ENCODE data around the gene DPYSL4. TPM values are rescaled to one million over a fixed set of nuclear protein-coding genes. Genes with fewer than 3 reads are reported as not detected.

DPYSL4 gene
- total RNA-seq, 3 donors from 2014 or later (not counting 1 experiment from before 2014, with no cell fraction given) = 0.40 to 1.3 (median 1.0) TPM

- Histone ChIP-seq H3K4me3 (ENCODE audit: low read length) (no peak overlapping the region), H3K4me1 (ENCODE audit: control insufficient read depth, insufficient read depth, low read length) (peaks cover 15% of the 10 kb centered on the region), H3K9me3 (ENCODE audit: control insufficient read depth, insufficient read depth, low read length) (no peaks in the 10 kb centered on the region), H3K27me3 (ENCODE audit: control insufficient read depth, insufficient read depth, low read length) (peaks cover 18% of the 10 kb centered on the region), H3K36me3 (ENCODE audit: control insufficient read depth, insufficient read depth, low read length) (no peaks in the 10 kb centered on the region), H3K27ac (ENCODE audit: low read length) (no peak overlapping the region)
- TF ChIP-seq CTCF (IDR thresholded peaks at IDR 0.05) = no peak
- WGBS (ENCODE audit: insufficient coverage) = 88% methylated on average over 7 of the region's 7 CpGs
- Mint-ChIP-seq H3K27ac (no peak overlapping the region), H3K4me3 (no peak overlapping the region), H3K36me3 (no peaks in the 10 kb centered on the region), H3K4me1 (peaks cover 0 to 5% of the 10 kb centered on the region in 2 donors), H3K9me3 (no peaks in the 10 kb centered on the region), H3K27me3 (ENCODE audit: low read depth in 2 of 2) (peaks cover 29 to 31% of the 10 kb centered on the region in 2 donors)
- intact Hi-C loops (cut with micrococcal nuclease) = no loop called here
- no peak for ATAC-seq
- no peak for DNase-seq
Observed at GRCh38 chr10:132182591-132182990, 4.2 kb upstream of the DPYSL4 start.

GRCh38 chr10:132183046-132183445 is 3.7 kb upstream of the DPYSL4 start:
- Mint-ChIP-seq H3K4me3 (no peak overlapping the region), H3K36me3 (no peaks in the 10 kb centered on the region), H3K4me1 (peaks cover 0 to 8% of the 10 kb centered on the region in 2 donors), H3K27ac (no peak overlapping the region), H3K27me3 (ENCODE audit: low read depth in 2 of 2) (peaks cover 27 to 30% of the 10 kb centered on the region in 2 donors), H3K9me3 (no peaks in the 10 kb centered on the region)
- peaks cover 19% of the 10 kb centered on the region for H3K27me3 ChIP-seq (ENCODE audit: control insufficient read depth, insufficient read depth, low read length)
- H3K9me3 ChIP-seq (ENCODE audit: control insufficient read depth, insufficient read depth, low read length) = no peaks in the 10 kb centered on the region
- no peak for TF ChIP-seq CTCF (IDR thresholded peaks at IDR 0.05)
- no peak overlapping the region for H3K27ac ChIP-seq (ENCODE audit: low read length)
- intact Hi-C loops (cut with micrococcal nuclease) = no loop called here
- 78% methylated on average over 8 of the region's 8 CpGs for WGBS (ENCODE audit: insufficient coverage)
- DNase-seq = no peak
- peaks cover 20% of the 10 kb centered on the region for H3K4me1 ChIP-seq (ENCODE audit: control insufficient read depth, insufficient read depth, low read length)
- no peak for ATAC-seq
- no peak overlapping the region for H3K4me3 ChIP-seq (ENCODE audit: low read length)
- no peaks in the 10 kb centered on the region for H3K36me3 ChIP-seq (ENCODE audit: control insufficient read depth, insufficient read depth, low read length)

- H3K36me3 Mint-ChIP-seq = no peaks in the 10 kb centered on the region
- H3K4me1 Mint-ChIP-seq = peaks cover 0 to 12% of the 10 kb centered on the region in 2 donors
- no peak for ATAC-seq
- Histone ChIP-seq H3K4me3 (ENCODE audit: low read length) (no peak overlapping the region), H3K4me1 (ENCODE audit: control insufficient read depth, insufficient read depth, low read length) (peaks cover 23% of the 10 kb centered on the region), H3K9me3 (ENCODE audit: control insufficient read depth, insufficient read depth, low read length) (no peaks in the 10 kb centered on the region), H3K36me3 (ENCODE audit: control insufficient read depth, insufficient read depth, low read length) (no peaks in the 10 kb centered on the region), H3K27me3 (ENCODE audit: control insufficient read depth, insufficient read depth, low read length) (peaks cover 23% of the 10 kb centered on the region), H3K27ac (ENCODE audit: low read length) (no peak overlapping the region)
- H3K9me3 Mint-ChIP-seq = no peaks in the 10 kb centered on the region
- WGBS (ENCODE audit: insufficient coverage) = 49% methylated on average over 35 of the region's 35 CpGs
- no peak overlapping the region for H3K27ac Mint-ChIP-seq
- H3K27me3 Mint-ChIP-seq (ENCODE audit: low read depth in 2 of 2) = peaks cover 39 to 44% of the 10 kb centered on the region in 2 donors
- intact Hi-C loops (cut with micrococcal nuclease) = no loop called here
- TF ChIP-seq CTCF (IDR thresholded peaks at IDR 0.05) = no peak
- no peak for DNase-seq
- H3K4me3 Mint-ChIP-seq = peak overlapping the region; percentile 73
Observed at GRCh38 chr10:132184816-132185593, 1.7 kb upstream of the DPYSL4 start.

Data from natural killer cell (primary cell).